CD4-positive, alpha-beta memory T cell (primary cell): ENCODE data around the gene WDR77. TPM values are rescaled to one million over a fixed set of nuclear protein-coding genes. Genes with fewer than 3 reads are reported as not detected.

Source experiments
- CTCF ChIA-PET: fragments of 350-600 bp; sonication (Branson Sonifier 250); formaldehyde crosslinking; loops from one replicate; lab custom pipeline; 2021; ENCODE audit warnings: inconsistent platforms; ENCODE audit not compliant: partially characterized antibody; lab: Charles Lee
- POLR2A ChIA-PET: fragments of 350-600 bp; sonication (Branson Sonifier 250); formaldehyde crosslinking; loops from one replicate; lab custom pipeline; 2021; ENCODE audit not compliant: partially characterized antibody; lab: Charles Lee
- DNase-seq, 5 donors: peaks; one replicate each; pipeline versions ENCODE4 v3.0.0 to v3.0.0-alpha.2; 2020 to 2022; ENCODE audit warnings: mixed read lengths in 1 of 5
- H3K27ac ChIP-seq: one replicate; pipeline ENCODE4 v1.7.0; 2013; ENCODE audit warnings: low read depth, low read length
- H3K27me3 ChIP-seq: 2 replicates; pipeline ENCODE4 v1.7.0; 2013; ENCODE audit warnings: mild to moderate bottlenecking, low read length, moderate library complexity; ENCODE audit not compliant: insufficient read depth
- H3K36me3 ChIP-seq: 2 replicates; pipeline ENCODE4 v1.7.0; 2013; ENCODE audit warnings: mild to moderate bottlenecking, low read length, moderate library complexity; ENCODE audit not compliant: insufficient read depth
- H3K4me1 ChIP-seq: 2 replicates; pipeline ENCODE4 v1.7.0; 2013; ENCODE audit warnings: mild to moderate bottlenecking, low read length, moderate library complexity; ENCODE audit not compliant: insufficient read depth
- H3K4me3 ChIP-seq, 2 donors: one replicate each; pipeline ENCODE4 v1.7.0; 2013; ENCODE audit warnings: low read length in 2 of 2, mild to moderate bottlenecking in 1 of 2
- H3K9me3 ChIP-seq, 2 donors: one replicate each; pipeline ENCODE4 v1.7.0; 2013; ENCODE audit warnings: low read length in 2 of 2, control low read depth in 1 of 2; ENCODE audit not compliant: control insufficient read depth in 1 of 2
- H3K27ac Mint-ChIP-seq, 7 donors: one replicate each; pipeline ENCODE4 v1.8.0; 2020 to 2021; ENCODE audit warnings: mixed read lengths in 7 of 7, mild to moderate bottlenecking in 6 of 7, inconsistent platforms in 3 of 7, moderate library complexity in 3 of 7
- H3K27me3 Mint-ChIP-seq, 2 donors: one replicate each; pipeline ENCODE4 v1.8.0; 2020 to 2021; ENCODE audit warnings: mixed read lengths in 2 of 2
- H3K36me3 Mint-ChIP-seq, 2 donors: one replicate each; pipeline ENCODE4 v1.8.0; 2020 to 2021; ENCODE audit warnings: mixed read lengths in 2 of 2, inconsistent platforms in 1 of 2, mild to moderate bottlenecking in 1 of 2
- H3K4me1 Mint-ChIP-seq, 4 donors: one replicate each; pipeline ENCODE4 v1.8.0; 2020 to 2021; ENCODE audit warnings: mixed read lengths in 4 of 4, mild to moderate bottlenecking in 1 of 4
- H3K4me3 Mint-ChIP-seq, 8 donors: one replicate each; pipeline ENCODE4 v1.8.0; 2020 to 2021; ENCODE audit warnings: mixed read lengths in 8 of 8, mild to moderate bottlenecking in 7 of 8, moderate library complexity in 6 of 8, inconsistent platforms in 3 of 8
- H3K9me3 Mint-ChIP-seq, 8 donors: one replicate each; pipeline ENCODE4 v1.8.0; 2020 to 2021; ENCODE audit warnings: mixed read lengths in 8 of 8, mild to moderate bottlenecking in 5 of 8, inconsistent platforms in 3 of 8, moderate library complexity in 1 of 8
- intact Hi-C: fragments of 100-400 bp; cut with micrococcal nuclease; formaldehyde crosslinking; loops from one replicate; pipeline ENCODE4 v1.15.1; 2023
- polyA plus RNA-seq, 2 donors: library from polyadenylated mRNA; unstranded; fragments of 300-500 nt; fragmentation: Illumina TruSeq; gene quantifications; one replicate each; pipeline ENCODE4 v1.2.3, GENCODE V29; 2021
- total RNA-seq, 2 experiments: library from RNA; stranded (reverse); gene quantifications; one replicate each; pipeline ENCODE4 v1.2.3, GENCODE V29; 2021

WDR77 gene
- total and polyA plus RNA-seq, 4 experiments from 2014 or later = 26.3 to 52.6 (median 34.4) TPM

GRCh38 chr1:111488669-111489068 is 39.6 kb upstream of the WDR77 start:
- no peaks in the 10 kb centered on the region for H3K27me3 Mint-ChIP-seq
- H3K4me1 ChIP-seq = no peaks in the 10 kb centered on the region
- POLR2A ChIA-PET = interaction anchor here (1.3 kb wide), 1 partner anchor 17 kb away, joined by 3 read pairs; no protein-coding TSS in a partner anchor

GRCh38 chr1:111487133-111487532 is 38.1 kb upstream of the WDR77 start:
- ChIA-PET CTCF (interaction anchor here (4.7 kb wide), 1 partner anchor 20 kb away, joined by 17 read pairs; no protein-coding TSS in a partner anchor), POLR2A (interaction anchor here (1.1 to 1.3 kb wide), 2 partner anchors 16 to 21 kb away, joined by 3 to 4 read pairs; partner anchors contain the start of genes ADORA3 and TMIGD3)
- no peaks in the 10 kb centered on the region for H3K27me3 ChIP-seq
- no peaks in the 10 kb centered on the region for H3K36me3 ChIP-seq
- no peak overlapping the region for H3K27ac ChIP-seq
- Mint-ChIP-seq H3K9me3 (no peaks in the 10 kb centered on the region), H3K4me1 (peaks cover 3 to 16% (median 11%) of the 10 kb centered on the region in 4 donors), H3K4me3 (no peak overlapping the region), H3K27me3 (no peaks in the 10 kb centered on the region), H3K27ac (no peak overlapping the region), H3K36me3 (no peaks in the 10 kb centered on the region)
- H3K9me3 ChIP-seq = no peaks in the 10 kb centered on the region
- H3K4me1 ChIP-seq = no peaks in the 10 kb centered on the region
- H3K4me3 ChIP-seq = no peak overlapping the region
- intact Hi-C loops = no loop called here
- DNase-seq = no peak

More at GRCh38 chr1:111488669-111489068, 39.6 kb upstream of the WDR77 start:
- H3K9me3 ChIP-seq = no peaks in the 10 kb centered on the region
- no peaks in the 10 kb centered on the region for H3K36me3 Mint-ChIP-seq
- H3K27ac Mint-ChIP-seq = no peak overlapping the region
- no peak overlapping the region for H3K4me3 Mint-ChIP-seq
- no peaks in the 10 kb centered on the region for H3K9me3 Mint-ChIP-seq
- intact Hi-C loops = no loop called here
- peaks cover 0 to 6% (median 2%) of the 10 kb centered on the region in 4 donors for H3K4me1 Mint-ChIP-seq
- H3K27ac ChIP-seq = no peak overlapping the region
- H3K27me3 ChIP-seq = no peaks in the 10 kb centered on the region
- DNase-seq = no peak
- no peaks in the 10 kb centered on the region for H3K36me3 ChIP-seq
- no peak overlapping the region for H3K4me3 ChIP-seq
- CTCF ChIA-PET = interaction anchor here (0.7 to 2.8 kb wide), 2 partner anchors 8 to 19 kb away, joined by 3 to 19 read pairs; no protein-coding TSS in a partner anchor

- Mint-ChIP-seq H3K4me3 (no peak overlapping the region), H3K9me3 (no peaks in the 10 kb centered on the region), H3K27ac (no peak overlapping the region), H3K27me3 (no peaks in the 10 kb centered on the region), H3K36me3 (no peaks in the 10 kb centered on the region), H3K4me1 (peaks cover 7 to 22% (median 17%) of the 10 kb centered on the region in 4 donors)
- no peak overlapping the region for H3K4me3 ChIP-seq
- H3K27me3 ChIP-seq = no peaks in the 10 kb centered on the region
- no peaks in the 10 kb centered on the region for H3K36me3 ChIP-seq
- CTCF ChIA-PET = interaction anchor here (0.8 to 4.7 kb wide), 3 partner anchors 21 to 81 kb away, joined by 3 to 17 read pairs (median 3); no protein-coding TSS in a partner anchor
- POLR2A ChIA-PET = interaction anchor here (0.7 to 1.1 kb wide), 2 partner anchors 15 to 17 kb away, joined by 3 read pairs; partner anchors contain the start of genes ADORA3 and TMIGD3
- H3K9me3 ChIP-seq = no peaks in the 10 kb centered on the region
- no peaks in the 10 kb centered on the region for H3K4me1 ChIP-seq
- intact Hi-C loops = no loop called here
- DNase-seq = no peak
- no peak overlapping the region for H3K27ac ChIP-seq
Observed at GRCh38 chr1:111486431-111486830, 37.4 kb upstream of the WDR77 start.

GRCh38 chr1:111484391-111485026 is 35.5 kb upstream of the WDR77 start:
- POLR2A ChIA-PET = interaction anchor here (1.3 kb wide), 1 partner anchor 10 kb away, joined by 3 read pairs; no protein-coding TSS in a partner anchor
- Histone ChIP-seq H3K4me3 (no peak overlapping the region), H3K27ac (no peak overlapping the region), H3K27me3 (no peaks in the 10 kb centered on the region), H3K4me1 (no peaks in the 10 kb centered on the region), H3K9me3 (no peaks in the 10 kb centered on the region), H3K36me3 (no peaks in the 10 kb centered on the region)
- Mint-ChIP-seq H3K4me3 (no peak overlapping the region), H3K27ac (peak overlapping the region in 2 of 7 donors; percentile 26 to 29), H3K36me3 (no peaks in the 10 kb centered on the region), H3K9me3 (no peaks in the 10 kb centered on the region), H3K4me1 (peaks cover 12 to 32% (median 24%) of the 10 kb centered on the region in 4 donors), H3K27me3 (no peaks in the 10 kb centered on the region)
- DNase-seq = no peak
- intact Hi-C loops = loop anchor here (5.0 kb wide), 2 partner anchors 228 to 883 kb away; no protein-coding TSS in a partner anchor
- CTCF ChIA-PET = interaction anchor here (1.0 to 4.7 kb wide), 3 partner anchors 13 to 226 kb away, joined by 3 to 28 read pairs (median 17); no protein-coding TSS in a partner anchor

GRCh38 chr1:111483876-111484275 is 34.8 kb upstream of the WDR77 start:
- H3K4me3 Mint-ChIP-seq = no peak overlapping the region
- POLR2A ChIA-PET = no interaction called here
- CTCF ChIA-PET = interaction anchor here (3.1 to 4.7 kb wide), 2 partner anchors 13 to 24 kb away, joined by 17 to 28 read pairs; no protein-coding TSS in a partner anchor

GRCh38 chr1:111483166-111483565 is 34.1 kb upstream of the WDR77 start:
- no peaks in the 10 kb centered on the region for H3K36me3 ChIP-seq
- intact Hi-C loops = loop anchor here (5.0 kb wide), 2 partner anchors 229 to 884 kb away; no protein-coding TSS in a partner anchor
- peak overlapping the region in 2 of 7 donors; percentile 13 to 51 for H3K27ac Mint-ChIP-seq

More at GRCh38 chr1:111483876-111484275, 34.8 kb upstream of the WDR77 start:
- no peaks in the 10 kb centered on the region for H3K9me3 Mint-ChIP-seq
- H3K27me3 Mint-ChIP-seq = no peaks in the 10 kb centered on the region
- no peaks in the 10 kb centered on the region for H3K36me3 Mint-ChIP-seq
- Histone ChIP-seq H3K27me3 (no peaks in the 10 kb centered on the region), H3K9me3 (no peaks in the 10 kb centered on the region), H3K4me1 (peaks cover 6% of the 10 kb centered on the region), H3K27ac (no peak overlapping the region), H3K4me3 (no peak overlapping the region), H3K36me3 (no peaks in the 10 kb centered on the region)
- intact Hi-C loops = loop anchor here (5.0 kb wide), 2 partner anchors 228 to 883 kb away; no protein-coding TSS in a partner anchor
- H3K27ac Mint-ChIP-seq = no peak overlapping the region
- DNase-seq = no peak
- peaks cover 12 to 32% (median 24%) of the 10 kb centered on the region in 4 donors for H3K4me1 Mint-ChIP-seq

More at GRCh38 chr1:111483166-111483565, 34.1 kb upstream of the WDR77 start:
- ChIA-PET POLR2A (no interaction called here), CTCF (interaction anchor here (1.4 to 3.1 kb wide), 3 partner anchors 14 to 25 kb away, joined by 8 to 42 read pairs (median 28); no protein-coding TSS in a partner anchor)
- Histone ChIP-seq H3K4me1 (peaks cover 13% of the 10 kb centered on the region), H3K27me3 (no peaks in the 10 kb centered on the region), H3K9me3 (no peaks in the 10 kb centered on the region), H3K4me3 (no peak overlapping the region), H3K27ac (no peak overlapping the region)
- no peak for DNase-seq
- Mint-ChIP-seq H3K36me3 (peaks cover 3 to 4% of the 10 kb centered on the region in 2 donors), H3K27me3 (no peaks in the 10 kb centered on the region), H3K9me3 (no peaks in the 10 kb centered on the region), H3K4me3 (no peak overlapping the region), H3K4me1 (peaks cover 17 to 39% (median 30%) of the 10 kb centered on the region in 4 donors)
